Measurements from ENCODE around the gene BOD1L1. TPM values are rescaled to one million over a fixed set of nuclear protein-coding genes. Genes with fewer than 3 reads are reported as not detected.

Gene BOD1L1
- polyA plus RNA-seq, 1 donor from 2014 or later: 43.3 TPM

DNA sequence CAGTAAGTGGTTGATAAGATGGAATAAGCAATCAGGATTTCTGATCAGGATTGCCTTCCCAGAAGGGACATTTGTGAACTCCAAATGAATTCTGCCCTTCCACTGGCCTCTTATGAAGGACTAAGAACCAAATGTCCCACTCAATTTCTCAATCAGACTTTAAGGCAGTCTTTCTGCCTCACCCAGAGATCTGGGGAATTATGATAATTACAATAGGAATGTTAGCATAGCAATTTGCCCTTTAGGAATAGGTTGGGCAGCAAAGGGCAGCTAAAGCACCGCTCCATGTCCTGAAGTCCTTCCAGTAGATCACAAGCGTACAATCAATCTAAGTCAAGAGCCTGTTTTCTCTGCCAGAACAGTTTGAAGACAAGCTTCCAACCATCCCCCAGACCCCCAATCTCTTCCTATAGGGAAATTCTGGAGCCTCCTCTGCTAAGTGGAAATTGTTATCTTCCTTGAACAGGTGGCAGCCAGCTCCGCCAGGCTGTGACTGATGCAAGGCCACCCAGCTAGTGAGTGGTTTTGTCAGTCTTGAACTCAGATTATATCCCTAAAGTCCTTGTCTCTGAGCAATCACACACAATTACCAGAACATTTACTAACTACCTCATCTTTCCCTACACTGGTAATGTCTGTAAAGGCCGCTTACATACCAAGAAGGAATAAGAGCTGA is 101.8 kb downstream of the BOD1L1 start:
- H4K20me1 ChIP-seq (ENCODE audit: insufficient read depth): no peaks in the 10 kb centered on the region
- H3K36me3 ChIP-seq (ENCODE audit: insufficient read depth, low read length): no peaks in the 10 kb centered on the region
- peaks cover 100% of the 10 kb centered on the region for H3K27me3 ChIP-seq (ENCODE audit: insufficient read depth, low read depth, low read length)
- no peaks in the 10 kb centered on the region for H3K9me2 ChIP-seq (ENCODE audit: insufficient read depth, low read length)
- H3K4me2 ChIP-seq (ENCODE audit: low read length): no peak overlapping the region
- H3K4me3 ChIP-seq (ENCODE audit: low read length): no peak overlapping the region
- peaks cover 17% of the 10 kb centered on the region for H3K9me3 ChIP-seq (ENCODE audit: low read length)
- TF ChIP-seq TAF1 (IDR thresholded peaks at IDR 0.05; ENCODE audit: low read depth): no peak
- TF ChIP-seq, protein P1, sequence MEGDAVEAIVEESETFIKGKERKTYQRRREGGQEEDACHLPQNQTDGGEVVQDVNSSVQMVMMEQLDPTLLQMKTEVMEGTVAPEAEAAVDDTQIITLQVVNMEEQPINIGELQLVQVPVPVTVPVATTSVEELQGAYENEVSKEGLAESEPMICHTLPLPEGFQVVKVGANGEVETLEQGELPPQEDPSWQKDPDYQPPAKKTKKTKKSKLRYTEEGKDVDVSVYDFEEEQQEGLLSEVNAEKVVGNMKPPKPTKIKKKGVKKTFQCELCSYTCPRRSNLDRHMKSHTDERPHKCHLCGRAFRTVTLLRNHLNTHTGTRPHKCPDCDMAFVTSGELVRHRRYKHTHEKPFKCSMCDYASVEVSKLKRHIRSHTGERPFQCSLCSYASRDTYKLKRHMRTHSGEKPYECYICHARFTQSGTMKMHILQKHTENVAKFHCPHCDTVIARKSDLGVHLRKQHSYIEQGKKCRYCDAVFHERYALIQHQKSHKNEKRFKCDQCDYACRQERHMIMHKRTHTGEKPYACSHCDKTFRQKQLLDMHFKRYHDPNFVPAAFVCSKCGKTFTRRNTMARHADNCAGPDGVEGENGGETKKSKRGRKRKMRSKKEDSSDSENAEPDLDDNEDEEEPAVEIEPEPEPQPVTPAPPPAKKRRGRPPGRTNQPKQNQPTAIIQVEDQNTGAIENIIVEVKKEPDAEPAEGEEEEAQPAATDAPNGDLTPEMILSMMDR (IDR thresholded peaks at IDR 0.05; ENCODE audit: poor library complexity, severe bottlenecking): no peak
- no peak for TF ChIP-seq EZH2 (IDR thresholded peaks at IDR 0.05; ENCODE audit: borderline replicate concordance, insufficient read depth, low read length, poor library complexity, severe bottlenecking)
- no peak for TF ChIP-seq MXI1 (conservative IDR thresholded peaks at IDR 0.05; ENCODE audit: poor library complexity, severe bottlenecking)
- TF ChIP-seq RAD21 (conservative IDR thresholded peaks at IDR 0.05): no peak
- no peak for TF ChIP-seq POLR2AphosphoS5 (IDR thresholded peaks at IDR 0.05)
- TF ChIP-seq EP300 (conservative IDR thresholded peaks at IDR 0.05; ENCODE audit: poor library complexity, severe bottlenecking): no peak
- TF ChIP-seq, protein P2, sequence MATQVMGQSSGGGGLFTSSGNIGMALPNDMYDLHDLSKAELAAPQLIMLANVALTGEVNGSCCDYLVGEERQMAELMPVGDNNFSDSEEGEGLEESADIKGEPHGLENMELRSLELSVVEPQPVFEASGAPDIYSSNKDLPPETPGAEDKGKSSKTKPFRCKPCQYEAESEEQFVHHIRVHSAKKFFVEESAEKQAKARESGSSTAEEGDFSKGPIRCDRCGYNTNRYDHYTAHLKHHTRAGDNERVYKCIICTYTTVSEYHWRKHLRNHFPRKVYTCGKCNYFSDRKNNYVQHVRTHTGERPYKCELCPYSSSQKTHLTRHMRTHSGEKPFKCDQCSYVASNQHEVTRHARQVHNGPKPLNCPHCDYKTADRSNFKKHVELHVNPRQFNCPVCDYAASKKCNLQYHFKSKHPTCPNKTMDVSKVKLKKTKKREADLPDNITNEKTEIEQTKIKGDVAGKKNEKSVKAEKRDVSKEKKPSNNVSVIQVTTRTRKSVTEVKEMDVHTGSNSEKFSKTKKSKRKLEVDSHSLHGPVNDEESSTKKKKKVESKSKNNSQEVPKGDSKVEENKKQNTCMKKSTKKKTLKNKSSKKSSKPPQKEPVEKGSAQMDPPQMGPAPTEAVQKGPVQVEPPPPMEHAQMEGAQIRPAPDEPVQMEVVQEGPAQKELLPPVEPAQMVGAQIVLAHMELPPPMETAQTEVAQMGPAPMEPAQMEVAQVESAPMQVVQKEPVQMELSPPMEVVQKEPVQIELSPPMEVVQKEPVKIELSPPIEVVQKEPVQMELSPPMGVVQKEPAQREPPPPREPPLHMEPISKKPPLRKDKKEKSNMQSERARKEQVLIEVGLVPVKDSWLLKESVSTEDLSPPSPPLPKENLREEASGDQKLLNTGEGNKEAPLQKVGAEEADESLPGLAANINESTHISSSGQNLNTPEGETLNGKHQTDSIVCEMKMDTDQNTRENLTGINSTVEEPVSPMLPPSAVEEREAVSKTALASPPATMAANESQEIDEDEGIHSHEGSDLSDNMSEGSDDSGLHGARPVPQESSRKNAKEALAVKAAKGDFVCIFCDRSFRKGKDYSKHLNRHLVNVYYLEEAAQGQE (IDR thresholded peaks at IDR 0.05; ENCODE audit: borderline replicate concordance): no peak
- TF ChIP-seq SMC3 (conservative IDR thresholded peaks at IDR 0.05; ENCODE audit: poor library complexity): no peak
- no peak overlapping the region for H3K27ac ChIP-seq (ENCODE audit: low read length)
- H3K9ac ChIP-seq (ENCODE audit: low read length): no peak overlapping the region
- no peaks in the 10 kb centered on the region for H3F3A ChIP-seq (ENCODE audit: insufficient read depth, low read length, poor library complexity, severe bottlenecking)
- H2AFZ ChIP-seq (ENCODE audit: low read depth, low read length): no peak overlapping the region
- H3K79me2 ChIP-seq (replicated peaks; ENCODE audit: insufficient read depth, low read length): no peaks in the 10 kb centered on the region

DNA sequence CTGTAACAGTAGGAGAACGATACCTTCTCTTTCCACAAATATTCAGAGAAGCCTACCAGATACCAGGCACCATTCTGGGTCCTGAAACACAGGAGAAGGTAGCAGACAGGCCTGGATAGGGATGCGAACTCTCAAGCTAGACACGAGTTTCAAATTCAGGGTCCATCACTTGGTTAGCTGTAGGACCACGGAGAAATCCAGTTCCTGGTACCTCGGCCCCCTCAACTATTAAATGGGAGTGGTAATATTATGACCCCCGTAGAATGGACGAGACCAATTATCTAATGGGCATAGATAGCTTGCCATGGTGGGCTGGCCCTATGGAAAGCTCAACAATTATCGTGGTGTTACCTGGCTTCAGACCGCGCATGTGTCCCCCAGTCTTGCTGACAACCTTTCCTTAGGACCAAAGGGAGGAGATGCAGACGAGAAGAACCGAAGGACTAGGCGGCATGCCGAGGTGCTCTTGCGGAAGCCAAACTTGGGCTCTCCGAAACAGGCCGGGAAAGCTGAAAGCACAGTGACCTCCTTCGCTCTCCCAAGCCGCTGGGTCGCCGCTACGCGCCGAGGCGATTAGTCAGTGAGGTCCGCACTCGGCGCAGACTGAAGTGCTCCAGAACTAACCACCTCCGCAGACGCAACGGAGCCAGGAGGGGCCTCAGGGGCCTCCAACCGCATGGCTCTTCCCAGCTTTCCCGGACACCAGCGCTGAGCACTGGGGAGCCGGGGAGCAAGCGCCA is 102.9 kb downstream of the BOD1L1 start:
- H2AFZ ChIP-seq (ENCODE audit: low read depth, low read length): no peak overlapping the region
- no peak overlapping the region for H3K4me3 ChIP-seq (ENCODE audit: low read length)

More for the DNA sequence above, 102.9 kb downstream of the BOD1L1 start:
- Histone ChIP-seq H4K20me1 (ENCODE audit: insufficient read depth) (no peaks in the 10 kb centered on the region), H3K9me2 (ENCODE audit: insufficient read depth, low read length) (no peaks in the 10 kb centered on the region), H3K79me2 (replicated peaks; ENCODE audit: insufficient read depth, low read length) (no peaks in the 10 kb centered on the region), H3K27me3 (ENCODE audit: insufficient read depth, low read depth, low read length) (peaks cover 100% of the 10 kb centered on the region), H3K4me2 (ENCODE audit: low read length) (no peak overlapping the region), H3K9me3 (ENCODE audit: low read length) (peaks cover 17% of the 10 kb centered on the region), H3K36me3 (ENCODE audit: insufficient read depth, low read length) (no peaks in the 10 kb centered on the region), H3K27ac (ENCODE audit: low read length) (no peak overlapping the region), H3K9ac (ENCODE audit: low read length) (no peak overlapping the region), H3F3A (ENCODE audit: insufficient read depth, low read length, poor library complexity, severe bottlenecking) (no peaks in the 10 kb centered on the region)
- TF ChIP-seq EZH2 (IDR thresholded peaks at IDR 0.05; ENCODE audit: borderline replicate concordance, insufficient read depth, low read length, poor library complexity, severe bottlenecking): peak; percentile 77
- TF ChIP-seq, protein P2 (IDR thresholded peaks at IDR 0.05; ENCODE audit: borderline replicate concordance): no peak

Measured in neural cell (in vitro differentiated cells).